CD14-positive monocyte (primary cell): ENCODE measurements around the gene ATP6V0E2. TPM values are rescaled to one million over a fixed set of nuclear protein-coding genes. Genes with fewer than 3 reads are reported as not detected.
"Not testable (repeated sequence)": the region's sequence is repeated elsewhere in the genome, so short reads cannot be mapped to it uniquely, and the experiment has no call there.

Source experiments
- DNase-seq, 3 donors: peaks; one replicate each; pipeline ENCODE4 v3.0.0-alpha.2; 2011 to 2022
- H2AFZ ChIP-seq: 2 replicates; pipeline ENCODE4 v1.6.0; 2012; ENCODE audit warnings: mild to moderate bottlenecking, low read depth, low read length, inconsistent platforms; ENCODE audit not compliant: insufficient read depth, poor library complexity, severe bottlenecking
- H3K27ac ChIP-seq, 2 donors: 1 replicate in 1 of 2; 2 replicates in 1 of 2; pipeline ENCODE4 v1.5.1; 2012 to 2013; ENCODE audit warnings: low read length in 2 of 2, control low read depth in 1 of 2, inconsistent platforms in 1 of 2, low read depth in 1 of 2, mild to moderate bottlenecking in 1 of 2
- H3K27me3 ChIP-seq, 2 donors: one replicate each; pipeline versions ENCODE4 v1.6.0 to v1.6.1; 2011 to 2013; ENCODE audit warnings: low read length in 2 of 2; ENCODE audit not compliant: control insufficient read depth in 2 of 2, insufficient read depth in 2 of 2
- H3K36me3 ChIP-seq, 2 donors: replicated peaks in 1 of 2; 1 replicate in 1 of 2; 2 replicates in 1 of 2; pipeline versions ENCODE4 v1.5.1 to v1.6.1; 2012 to 2013; ENCODE audit warnings: low read length in 2 of 2, control low read depth in 1 of 2, inconsistent platforms in 1 of 2, mild to moderate bottlenecking in 1 of 2; ENCODE audit not compliant: insufficient read depth in 2 of 2, control insufficient read depth in 1 of 2
- H3K4me1 ChIP-seq, 2 donors: 1 replicate in 1 of 2; 2 replicates in 1 of 2; pipeline versions ENCODE4 v1.5.1 to v1.6.1; 2012 to 2013; ENCODE audit warnings: low read length in 2 of 2, control low read depth in 1 of 2, inconsistent platforms in 1 of 2, mild to moderate bottlenecking in 1 of 2, moderate library complexity in 1 of 2; ENCODE audit not compliant: insufficient read depth in 2 of 2, control insufficient read depth in 1 of 2
- H3K4me2 ChIP-seq: replicated peaks from 2 replicates; pipeline ENCODE3; 2012; ENCODE audit warnings: low read length, moderate library complexity, mild to moderate bottlenecking; ENCODE audit not compliant: poor library complexity, severe bottlenecking; ENCODE audit errors: extremely low read depth
- H3K4me3 ChIP-seq, 3 experiments: fragments of 200-600 bp in 1 of 3; sonication (generic) in 1 of 3; replicated peaks in 1 of 3; 1 replicate in 2 of 3; 2 replicates in 1 of 3; pipeline ENCODE4 v1.5.1; 2011 to 2013; ENCODE audit warnings: low read length in 3 of 3, mild to moderate bottlenecking in 3 of 3, control low read depth in 2 of 3, low read depth in 2 of 3, inconsistent platforms in 1 of 3, moderate library complexity in 1 of 3
- H3K79me2 ChIP-seq: 2 replicates; pipeline ENCODE4 v1.6.0; 2012; ENCODE audit warnings: mild to moderate bottlenecking, control low read depth, inconsistent platforms, low read length, moderate library complexity; ENCODE audit not compliant: insufficient read depth
- H3K9ac ChIP-seq: 2 replicates; pipeline ENCODE4 v1.6.0; 2017; ENCODE audit warnings: low read length, mild to moderate bottlenecking; ENCODE audit not compliant: insufficient read depth, poor library complexity, severe bottlenecking
- H3K9me3 ChIP-seq, 2 donors: replicated peaks in 1 of 2; 1 replicate in 1 of 2; 2 replicates in 1 of 2; pipeline versions ENCODE4 v1.5.1 to v1.6.1; 2012 to 2013; ENCODE audit warnings: low read length in 2 of 2, control low read depth in 1 of 2; ENCODE audit not compliant: control insufficient read depth in 1 of 2, insufficient read depth in 1 of 2
- H4K20me1 ChIP-seq: 2 replicates; pipeline ENCODE4 v1.6.0; 2012; ENCODE audit warnings: mild to moderate bottlenecking, low read length, control low read depth, moderate library complexity; ENCODE audit not compliant: insufficient read depth
- H3K27ac Mint-ChIP-seq, 7 donors: one replicate each; pipeline ENCODE4 v1.8.0; 2020; ENCODE audit warnings: mild to moderate bottlenecking in 7 of 7, mixed read lengths in 7 of 7, moderate library complexity in 6 of 7, inconsistent platforms in 2 of 7
- H3K27me3 Mint-ChIP-seq, 3 donors: one replicate each; pipeline ENCODE4 v1.8.0; 2021 to 2022; ENCODE audit warnings: low read depth in 3 of 3, mild to moderate bottlenecking in 3 of 3, mixed read lengths in 3 of 3, moderate library complexity in 3 of 3, inconsistent platforms in 1 of 3
- H3K36me3 Mint-ChIP-seq, 2 donors: one replicate each; pipeline ENCODE4 v1.8.0; 2020; ENCODE audit warnings: mixed read lengths in 2 of 2, inconsistent platforms in 1 of 2, mild to moderate bottlenecking in 1 of 2
- H3K4me1 Mint-ChIP-seq: one replicate; pipeline ENCODE4 v1.8.0; 2020; ENCODE audit warnings: mild to moderate bottlenecking, mixed read lengths
- H3K4me3 Mint-ChIP-seq, 2 donors: one replicate each; pipeline ENCODE4 v1.8.0; 2020; ENCODE audit warnings: mild to moderate bottlenecking in 2 of 2, mixed read lengths in 2 of 2, moderate library complexity in 1 of 2
- H3K9me3 Mint-ChIP-seq, 7 donors: one replicate each; pipeline ENCODE4 v1.8.0; 2020 to 2022; ENCODE audit warnings: mixed read lengths in 7 of 7, mild to moderate bottlenecking in 6 of 7, moderate library complexity in 6 of 7, inconsistent platforms in 2 of 7
- CTCF ChIP-seq: fragments of 200-600 bp; IDR thresholded peaks from one replicate; pipeline ENCODE4 v1.8.0; 2022; ENCODE audit warnings: antibody characterized with exemption, mild to moderate bottlenecking
- WGBS: methylation state at CpG from one replicate; pipeline ENCODE4 v1.1.5; 2013; ENCODE audit warnings: missing lambda C conversion rate; ENCODE audit not compliant: insufficient coverage; 5-methylcytosine and 5-hydroxymethylcytosine counted together
- intact Hi-C, 2 donors: fragments of 100-400 bp; cut with micrococcal nuclease; formaldehyde crosslinking; loops; one replicate each; pipeline versions ENCODE4 v1.15.0 to v1.15.1; 2023
- polyA plus RNA-seq, 3 donors: library from polyadenylated mRNA; depleted of rRNA in 1 of 3; unstranded in 2 of 3; stranded (reverse) in 1 of 3; fragments of 300-500 nt in 2 of 3; fragments of >200 nt in 1 of 3; fragmentation: Illumina TruSeq in 2 of 3; gene quantifications; 1 replicate in 2 of 3; 2 replicates in 1 of 3; pipeline ENCODE4 v1.2.3, GENCODE V29; 2012 to 2021

The ATP6V0E2 gene
- polyA plus RNA-seq, 3 donors, result 4.4 to 13.3 (median 8.2) TPM

DNA sequence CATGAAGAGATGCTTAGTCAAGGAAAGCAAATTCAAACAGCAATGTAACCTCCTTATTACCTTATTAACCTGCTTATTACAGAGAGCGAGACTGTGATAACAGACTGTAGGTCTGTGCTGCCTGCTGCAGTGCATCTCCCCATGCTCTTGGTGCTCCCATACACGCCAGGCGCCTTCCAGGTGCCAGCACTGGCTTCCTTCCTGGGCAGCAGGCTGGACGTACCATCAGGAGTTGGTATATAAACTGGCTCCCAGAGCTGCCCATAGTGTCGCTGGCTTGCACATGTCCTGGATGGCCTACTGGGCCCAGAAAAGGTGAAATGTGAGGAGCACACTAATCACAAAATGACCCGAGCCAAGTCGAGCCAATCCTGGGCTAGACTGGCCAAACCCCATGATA, 13.5 kb downstream of the ATP6V0E2 start:
- Mint-ChIP-seq H3K4me1 (peaks cover 11% of the 10 kb centered on the region), H3K36me3 (no peaks in the 10 kb centered on the region), H3K27me3 (peaks cover 1 to 2% (median 2%) of the 10 kb centered on the region in 3 donors), H3K9me3 (peaks cover 0 to 3% (median 0%) of the 10 kb centered on the region in 7 donors), H3K4me3 (no peak overlapping the region), H3K27ac (no peak overlapping the region)
- Histone ChIP-seq H3K9me3 (no peaks in the 10 kb centered on the region), H2AFZ (no peak overlapping the region), H3K4me1 (peaks cover 7 to 8% of the 10 kb centered on the region in 2 donors), H3K79me2 (no peaks in the 10 kb centered on the region), H3K4me2 (no peak overlapping the region), H3K27me3 (no peaks in the 10 kb centered on the region), H4K20me1 (no peaks in the 10 kb centered on the region), H3K27ac (no peak overlapping the region), H3K9ac (no peak overlapping the region), H3K4me3 (no peak overlapping the region), H3K36me3 (no peaks in the 10 kb centered on the region)
- no peak for TF ChIP-seq CTCF
- intact Hi-C loops, result no loop called here
- WGBS, result 98% methylated on average over 7 of the region's 7 CpGs
- DNase-seq, result no peak

DNA sequence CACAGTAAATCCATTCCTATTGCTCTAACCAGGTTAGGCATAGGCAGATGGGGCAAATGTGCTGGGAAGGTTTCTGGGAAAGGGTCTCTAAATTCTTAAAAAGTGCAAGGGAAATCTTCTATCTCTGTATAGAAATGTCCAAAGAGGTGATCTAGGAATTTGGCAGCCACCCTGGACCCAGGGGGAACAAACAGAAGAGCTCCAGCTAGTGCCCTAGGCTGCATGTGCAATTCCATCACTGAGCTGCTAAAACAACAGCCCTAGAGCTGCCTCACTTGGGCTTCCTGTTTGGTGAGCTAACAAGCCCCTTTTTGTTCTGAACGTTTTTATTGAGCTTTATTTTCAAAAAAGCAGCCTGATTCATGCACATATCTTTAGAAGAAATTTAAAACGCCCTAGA, 16.9 kb downstream of the ATP6V0E2 start:
- H3K9me3 ChIP-seq, H3K9me3 Mint-ChIP-seq, H3K4me1 ChIP-seq, H2AFZ ChIP-seq, H3K36me3 ChIP-seq, H3K4me3 ChIP-seq, H3K9ac ChIP-seq, H4K20me1 ChIP-seq, H3K36me3 Mint-ChIP-seq, H3K4me1 Mint-ChIP-seq, H3K27ac Mint-ChIP-seq, H3K27ac ChIP-seq, H3K27me3 ChIP-seq, intact Hi-C loops, H3K27me3 Mint-ChIP-seq, H3K79me2 ChIP-seq, H3K4me3 Mint-ChIP-seq, H3K4me2 ChIP-seq, DNase-seq: not testable (repeated sequence)
- no CpG with 5 or more reads among the region's 2 CpGs for WGBS

DNA sequence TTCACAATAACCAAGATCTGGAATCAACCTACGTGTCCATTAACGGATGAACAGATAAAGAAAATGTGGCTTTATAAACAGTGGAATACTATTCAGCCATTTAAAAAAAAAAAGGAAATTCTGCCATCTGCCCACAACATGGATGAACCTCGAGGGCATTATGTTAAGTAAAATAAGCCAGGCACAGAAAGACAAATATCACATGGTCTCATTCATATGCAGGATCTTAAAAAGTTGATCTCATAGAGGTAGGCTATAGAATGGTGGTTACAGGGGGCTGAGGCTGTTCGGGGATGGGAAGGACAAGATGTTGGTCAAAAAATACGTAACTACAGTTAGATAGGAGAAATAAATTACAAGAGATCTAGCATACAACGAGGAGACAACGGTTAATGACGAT, 21.2 kb downstream of the ATP6V0E2 start:
- DNase-seq, H3K27me3 ChIP-seq, H3K27me3 Mint-ChIP-seq, H3K9me3 Mint-ChIP-seq, intact Hi-C loops, H3K27ac Mint-ChIP-seq, H3K4me2 ChIP-seq, H3K4me1 Mint-ChIP-seq, H4K20me1 ChIP-seq, H3K79me2 ChIP-seq, H3K9ac ChIP-seq, H3K4me3 ChIP-seq, H3K9me3 ChIP-seq, H3K4me1 ChIP-seq, H3K36me3 ChIP-seq, H2AFZ ChIP-seq, H3K36me3 Mint-ChIP-seq, H3K4me3 Mint-ChIP-seq, H3K27ac ChIP-seq: not testable (repeated sequence)
- WGBS, result 90% methylated on average over 2 of the region's 8 CpGs

GRCh38 chr7:149907776-149908376, 34.1 kb downstream of the ATP6V0E2 start:
- H3K36me3 Mint-ChIP-seq, H3K27me3 Mint-ChIP-seq, H3K4me1 Mint-ChIP-seq, H3K79me2 ChIP-seq, H3K9ac ChIP-seq, intact Hi-C loops, H3K27ac Mint-ChIP-seq, H2AFZ ChIP-seq, H4K20me1 ChIP-seq, H3K4me1 ChIP-seq, DNase-seq, H3K36me3 ChIP-seq, H3K9me3 ChIP-seq, H3K27me3 ChIP-seq, H3K27ac ChIP-seq, H3K9me3 Mint-ChIP-seq, H3K4me3 Mint-ChIP-seq, H3K4me2 ChIP-seq, H3K4me3 ChIP-seq: not testable (repeated sequence)
- 90% methylated on average over 2 of the region's 6 CpGs for WGBS
